Liver (tissue), 9 donors: ENCODE data around the gene ACAD8. TPM values are rescaled to one million over a fixed set of nuclear protein-coding genes. Genes with fewer than 3 reads are reported as not detected.

Experiments
- DNase-seq: peaks from one replicate; pipeline ENCODE4 v3.0.0-alpha.2; 2017; ENCODE audit warnings: low spot score
- H3K27ac ChIP-seq, 2 donors: one replicate each; pipeline ENCODE4 v1.7.0; 2013; ENCODE audit warnings: inconsistent platforms in 2 of 2, low read length in 2 of 2, control low read depth in 1 of 2, low read depth in 1 of 2, mild to moderate bottlenecking in 1 of 2
- H3K27me3 ChIP-seq, 4 donors: one replicate each; pipeline versions ENCODE4 v1.6.1 to v1.7.0; 2013; ENCODE audit warnings: low read length in 3 of 4, inconsistent platforms in 1 of 4, mild to moderate bottlenecking in 1 of 4, moderate library complexity in 1 of 4; ENCODE audit not compliant: control insufficient read depth in 4 of 4, insufficient read depth in 4 of 4
- H3K36me3 ChIP-seq, 4 donors: one replicate each; pipeline versions ENCODE4 v1.6.1 to v1.7.0; 2013; ENCODE audit warnings: low read length in 3 of 4, mild to moderate bottlenecking in 3 of 4, low read depth in 1 of 4, moderate library complexity in 1 of 4; ENCODE audit not compliant: control insufficient read depth in 4 of 4, insufficient read depth in 3 of 4
- H3K4me1 ChIP-seq, 4 donors: one replicate each; pipeline versions ENCODE4 v1.6.1 to v1.7.0; 2013; ENCODE audit warnings: low read length in 3 of 4, mild to moderate bottlenecking in 3 of 4, moderate library complexity in 1 of 4; ENCODE audit not compliant: control insufficient read depth in 4 of 4, insufficient read depth in 4 of 4
- H3K4me3 ChIP-seq, 3 donors: one replicate each; pipeline versions ENCODE4 v1.6.1 to v1.7.0; 2013; ENCODE audit warnings: low read length in 3 of 3, control low read depth in 1 of 3, low read depth in 1 of 3, mild to moderate bottlenecking in 1 of 3
- H3K9ac ChIP-seq, 2 donors: one replicate each; pipeline ENCODE4 v1.7.0; 2013; ENCODE audit warnings: low read length in 2 of 2, mild to moderate bottlenecking in 2 of 2, moderate library complexity in 2 of 2, control low read depth in 1 of 2, low read depth in 1 of 2
- H3K9me3 ChIP-seq, 4 donors: one replicate each; pipeline versions ENCODE4 v1.6.1 to v1.7.0; 2013; ENCODE audit warnings: low read length in 3 of 4; ENCODE audit not compliant: control insufficient read depth in 4 of 4
- EGR1 ChIP-seq, 2 donors: IDR thresholded peaks; 2 replicates each; pipeline ENCODE4 v1.6.1; 2016 to 2018; ENCODE audit warnings: antibody characterized with exemption in 2 of 2, low read depth in 2 of 2
- FOXA1 ChIP-seq: IDR thresholded peaks from 2 replicates; pipeline ENCODE4 v1.6.1; 2016; ENCODE audit warnings: antibody characterized with exemption
- FOXA2 ChIP-seq: IDR thresholded peaks from 2 replicates; pipeline ENCODE4 v1.6.1; 2016; ENCODE audit warnings: antibody characterized with exemption
- GABPA ChIP-seq, 2 donors: IDR thresholded peaks in 1 of 2; conservative IDR thresholded peaks in 1 of 2; 2 replicates each; pipeline ENCODE4 v1.6.1; 2016; ENCODE audit warnings: antibody characterized with exemption in 2 of 2, mild to moderate bottlenecking in 1 of 2, moderate library complexity in 1 of 2
- HNF4G ChIP-seq: IDR thresholded peaks from 2 replicates; pipeline ENCODE4 v1.6.1; 2016; ENCODE audit warnings: antibody characterized with exemption
- NR2F2 ChIP-seq: IDR thresholded peaks from 2 replicates; pipeline ENCODE4 v1.6.1; 2016; ENCODE audit warnings: antibody characterized with exemption
- RAD21 ChIP-seq, 2 donors: IDR thresholded peaks; 2 replicates each; pipeline ENCODE4 v1.6.1; 2016; ENCODE audit warnings: antibody characterized with exemption in 2 of 2, mild to moderate bottlenecking in 2 of 2
- RXRA ChIP-seq, 2 donors: IDR thresholded peaks; 2 replicates each; pipeline ENCODE4 v1.6.1; 2017 to 2018; ENCODE audit warnings: antibody characterized with exemption in 2 of 2, mild to moderate bottlenecking in 1 of 2
- SP1 ChIP-seq: IDR thresholded peaks from 2 replicates; pipeline ENCODE4 v1.6.1; 2018; ENCODE audit warnings: antibody characterized with exemption, mild to moderate bottlenecking
- TAF1 ChIP-seq: conservative IDR thresholded peaks from 2 replicates; pipeline ENCODE4 v1.6.1; 2016; ENCODE audit warnings: antibody characterized with exemption, mild to moderate bottlenecking
- YY1 ChIP-seq: IDR thresholded peaks from 2 replicates; pipeline ENCODE4 v1.6.1; 2016; ENCODE audit warnings: antibody characterized with exemption, mild to moderate bottlenecking
- WGBS: extraction: QIAGEN DNeasy Blood & Tissue Kit; methylation state at CpG from one replicate; pipeline ENCODE4 v1.1.7; 2013; 5-methylcytosine and 5-hydroxymethylcytosine counted together
- polyA plus RNA-seq, 2 donors: library from polyadenylated mRNA; stranded (reverse) in 1 of 2; unstranded in 1 of 2; fragments of 200-250 nt in 1 of 2; fragments of >200 nt in 1 of 2; fragmentation: Nextera tagmentation in 1 of 2; extraction: Ambion mirVana in 1 of 2; gene quantifications; one replicate each; pipeline versions ENCODE4 v1.2.1 to v1.2.3, GENCODE V29; 2013 to 2015
- total RNA-seq, 2 donors: library from RNA; depleted of rRNA; stranded (reverse); fragments of >200 nt; gene quantifications; one replicate each; pipeline ENCODE4 v1.2.3, GENCODE V29; 2014
- TF ChIP-seq, protein P1 (sequence below): IDR thresholded peaks from 2 replicates; pipeline ENCODE4 v1.6.1; 2016; ENCODE audit warnings: antibody characterized with exemption, mild to moderate bottlenecking
- TF ChIP-seq, protein P2 (sequence below): IDR thresholded peaks from 2 replicates; pipeline ENCODE4 v1.6.1; 2016; ENCODE audit warnings: antibody characterized with exemption
- TF ChIP-seq, protein P3 (sequence below): fragments of 150-350 bp; IDR thresholded peaks from 2 replicates; pipeline ENCODE4 v1.5.1; 2017; ENCODE audit warnings: improper control_type of control experiment, low read depth, low read length; ENCODE audit not compliant: missing input control
- donor health status: healthy.
- donor health status: healthy.
- donor health status: healthy.
- donor health status: healthy.
- donor health status: healthy.

ACAD8 gene
- total and polyA plus RNA-seq, 4 donors = 14.1 to 32.2 (median 27.1) TPM

DNA sequence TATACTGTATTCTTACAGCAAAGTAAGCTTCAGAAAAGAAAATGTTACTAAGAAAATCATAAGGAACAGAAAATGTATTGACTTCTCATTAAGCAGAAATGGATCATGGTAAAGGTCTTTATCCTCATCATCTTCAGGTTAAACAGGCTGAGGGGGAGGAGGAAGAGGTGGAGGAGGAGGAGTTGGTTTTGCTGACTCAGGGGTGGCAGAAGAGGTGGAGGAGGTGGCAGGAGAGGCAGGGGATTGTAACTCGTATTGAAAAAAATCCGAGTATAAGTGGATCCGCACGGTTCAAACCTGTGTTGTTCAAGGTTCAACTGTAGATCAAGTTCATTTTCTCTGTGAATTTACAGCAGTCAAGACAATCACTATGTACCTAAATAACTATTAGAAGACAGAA, 35.8 kb downstream of the ACAD8 start (continued):
- TF ChIP-seq, protein P1, sequence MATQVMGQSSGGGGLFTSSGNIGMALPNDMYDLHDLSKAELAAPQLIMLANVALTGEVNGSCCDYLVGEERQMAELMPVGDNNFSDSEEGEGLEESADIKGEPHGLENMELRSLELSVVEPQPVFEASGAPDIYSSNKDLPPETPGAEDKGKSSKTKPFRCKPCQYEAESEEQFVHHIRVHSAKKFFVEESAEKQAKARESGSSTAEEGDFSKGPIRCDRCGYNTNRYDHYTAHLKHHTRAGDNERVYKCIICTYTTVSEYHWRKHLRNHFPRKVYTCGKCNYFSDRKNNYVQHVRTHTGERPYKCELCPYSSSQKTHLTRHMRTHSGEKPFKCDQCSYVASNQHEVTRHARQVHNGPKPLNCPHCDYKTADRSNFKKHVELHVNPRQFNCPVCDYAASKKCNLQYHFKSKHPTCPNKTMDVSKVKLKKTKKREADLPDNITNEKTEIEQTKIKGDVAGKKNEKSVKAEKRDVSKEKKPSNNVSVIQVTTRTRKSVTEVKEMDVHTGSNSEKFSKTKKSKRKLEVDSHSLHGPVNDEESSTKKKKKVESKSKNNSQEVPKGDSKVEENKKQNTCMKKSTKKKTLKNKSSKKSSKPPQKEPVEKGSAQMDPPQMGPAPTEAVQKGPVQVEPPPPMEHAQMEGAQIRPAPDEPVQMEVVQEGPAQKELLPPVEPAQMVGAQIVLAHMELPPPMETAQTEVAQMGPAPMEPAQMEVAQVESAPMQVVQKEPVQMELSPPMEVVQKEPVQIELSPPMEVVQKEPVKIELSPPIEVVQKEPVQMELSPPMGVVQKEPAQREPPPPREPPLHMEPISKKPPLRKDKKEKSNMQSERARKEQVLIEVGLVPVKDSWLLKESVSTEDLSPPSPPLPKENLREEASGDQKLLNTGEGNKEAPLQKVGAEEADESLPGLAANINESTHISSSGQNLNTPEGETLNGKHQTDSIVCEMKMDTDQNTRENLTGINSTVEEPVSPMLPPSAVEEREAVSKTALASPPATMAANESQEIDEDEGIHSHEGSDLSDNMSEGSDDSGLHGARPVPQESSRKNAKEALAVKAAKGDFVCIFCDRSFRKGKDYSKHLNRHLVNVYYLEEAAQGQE = no peak
- no peak for TF ChIP-seq RAD21 (IDR thresholded peaks at IDR 0.05)
- TF ChIP-seq, protein P2, sequence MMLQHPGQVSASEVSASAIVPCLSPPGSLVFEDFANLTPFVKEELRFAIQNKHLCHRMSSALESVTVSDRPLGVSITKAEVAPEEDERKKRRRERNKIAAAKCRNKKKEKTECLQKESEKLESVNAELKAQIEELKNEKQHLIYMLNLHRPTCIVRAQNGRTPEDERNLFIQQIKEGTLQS = no peak
- no peak for TF ChIP-seq YY1
- TF ChIP-seq GABPA (IDR thresholded peaks at IDR 0.05 in 1 of 2, conservative IDR thresholded peaks at IDR 0.05 in 1 of 2) = no peak

DNA sequence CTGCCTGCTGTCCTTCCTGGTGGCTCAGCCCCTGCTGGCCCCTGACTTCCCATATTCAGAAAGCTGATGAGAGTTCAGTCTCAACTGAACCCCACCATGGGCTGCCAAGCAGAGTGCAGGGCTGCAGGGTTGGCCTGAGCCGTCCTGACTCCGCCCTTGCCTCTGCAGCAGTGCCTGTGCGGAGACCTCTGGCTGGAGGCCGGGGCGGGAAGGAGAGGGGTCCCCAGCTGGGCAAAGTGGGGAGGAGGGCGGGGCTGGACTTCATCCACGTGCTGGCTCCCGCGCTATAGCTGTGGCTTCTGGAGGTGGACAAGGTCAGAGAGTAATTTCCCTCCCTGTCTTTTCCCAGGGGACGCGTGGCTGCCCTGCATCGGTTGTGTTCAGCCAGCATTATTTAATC, 36.4 kb downstream of the ACAD8 start:
- no peak for TF ChIP-seq NR2F2
- TF ChIP-seq, protein P2 = no peak
- TF ChIP-seq SP1 = no peak
- TF ChIP-seq, protein P1 = no peak
- no peak for TF ChIP-seq RXRA (IDR thresholded peaks at IDR 0.05)
- no peak for TF ChIP-seq TAF1
- TF ChIP-seq GABPA (IDR thresholded peaks at IDR 0.05 in 1 of 2, conservative IDR thresholded peaks at IDR 0.05 in 1 of 2) = no peak
- no peak for TF ChIP-seq FOXA1
- no peak for TF ChIP-seq FOXA2
- TF ChIP-seq, protein P3, sequence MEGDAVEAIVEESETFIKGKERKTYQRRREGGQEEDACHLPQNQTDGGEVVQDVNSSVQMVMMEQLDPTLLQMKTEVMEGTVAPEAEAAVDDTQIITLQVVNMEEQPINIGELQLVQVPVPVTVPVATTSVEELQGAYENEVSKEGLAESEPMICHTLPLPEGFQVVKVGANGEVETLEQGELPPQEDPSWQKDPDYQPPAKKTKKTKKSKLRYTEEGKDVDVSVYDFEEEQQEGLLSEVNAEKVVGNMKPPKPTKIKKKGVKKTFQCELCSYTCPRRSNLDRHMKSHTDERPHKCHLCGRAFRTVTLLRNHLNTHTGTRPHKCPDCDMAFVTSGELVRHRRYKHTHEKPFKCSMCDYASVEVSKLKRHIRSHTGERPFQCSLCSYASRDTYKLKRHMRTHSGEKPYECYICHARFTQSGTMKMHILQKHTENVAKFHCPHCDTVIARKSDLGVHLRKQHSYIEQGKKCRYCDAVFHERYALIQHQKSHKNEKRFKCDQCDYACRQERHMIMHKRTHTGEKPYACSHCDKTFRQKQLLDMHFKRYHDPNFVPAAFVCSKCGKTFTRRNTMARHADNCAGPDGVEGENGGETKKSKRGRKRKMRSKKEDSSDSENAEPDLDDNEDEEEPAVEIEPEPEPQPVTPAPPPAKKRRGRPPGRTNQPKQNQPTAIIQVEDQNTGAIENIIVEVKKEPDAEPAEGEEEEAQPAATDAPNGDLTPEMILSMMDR = no peak
- TF ChIP-seq EGR1 (IDR thresholded peaks at IDR 0.05; ENCODE audit: low read depth in 2 of 2) = no peak
- no peak for TF ChIP-seq HNF4G
- no peak overlapping the region for H3K27ac ChIP-seq
- H3K4me1 ChIP-seq = no peaks in the 10 kb centered on the region
- H3K9me3 ChIP-seq = no peaks in the 10 kb centered on the region
- no peaks in the 10 kb centered on the region for H3K36me3 ChIP-seq
- no peak overlapping the region for H3K4me3 ChIP-seq
- H3K27me3 ChIP-seq = peaks cover 0 to 4% (median 0%) of the 10 kb centered on the region in 4 donors
- no peak for DNase-seq
- 60% methylated on average over 12 of the region's 12 CpGs for WGBS
- H3K9ac ChIP-seq = no peak overlapping the region
